Cortex of kidney (tissue), 1 donor: Measurements from ENCODE around the gene KLRF2.
"Not testable (repeated sequence)": the region's sequence is repeated elsewhere in the genome, so short reads cannot be mapped to it uniquely, and the experiment has no call there.

Experiments
- DNase-seq: peaks from one replicate; lab custom pipeline; 2025; lab: John Stamatoyannopoulos, UW

The KLRF2 gene

GRCh38 chr12:9881246-9881645 is at the start of gene KLRF2:
Gene KLRF2 (plus strand): TSS chr12:9881489. CDS start chr12:9881596, 107 bp downstream.
- no peak for DNase-seq

GRCh38 chr12:9831720-9832119 is 49.6 kb upstream of the KLRF2 start:
- no peak for DNase-seq

- DNase-seq = no peak
These were observed 37.9 kb upstream of the KLRF2 start for GRCh38 chr12:9843407-9843806.

GRCh38 chr12:9848899-9849298 is 32.4 kb upstream of the KLRF2 start:
- DNase-seq = no peak

GRCh38 chr12:9851050-9851449 is 30.2 kb upstream of the KLRF2 start:
- DNase-seq = no peak

- DNase-seq = no peak
These were observed 29.4 kb upstream of the KLRF2 start for GRCh38 chr12:9851927-9852326.

- no peak for DNase-seq
These were observed 25.1 kb upstream of the KLRF2 start for GRCh38 chr12:9856151-9856550.

GRCh38 chr12:9856894-9857293 is 24.4 kb upstream of the KLRF2 start:
- DNase-seq = no peak

- DNase-seq = no peak
These were observed 23.2 kb upstream of the KLRF2 start for GRCh38 chr12:9858135-9858534.

- DNase-seq = no peak
These were observed 16.2 kb upstream of the KLRF2 start for GRCh38 chr12:9864913-9865675.

GRCh38 chr12:9866860-9867269 is 14.4 kb upstream of the KLRF2 start:
- no peak for DNase-seq

- DNase-seq = no peak
These were observed 13.8 kb upstream of the KLRF2 start for GRCh38 chr12:9867531-9867930.

GRCh38 chr12:9868311-9868801 is 12.9 kb upstream of the KLRF2 start:
- no peak for DNase-seq

GRCh38 chr12:9868951-9869306 is 12.4 kb upstream of the KLRF2 start:
- no peak for DNase-seq

GRCh38 chr12:9869307-9870161 is 11.8 kb upstream of the KLRF2 start, which contains the start of gene CLEC2B:
Gene CLEC2B (minus strand): TSS chr12:9869354.
- no peak for DNase-seq

GRCh38 chr12:9870286-9870866 is 10.9 kb upstream of the KLRF2 start:
- DNase-seq = no peak

- DNase-seq = no peak
These were observed 9.1 kb upstream of the KLRF2 start for GRCh38 chr12:9872162-9872561.

- no peak for DNase-seq
These were observed 8.5 kb upstream of the KLRF2 start for GRCh38 chr12:9872742-9873141.

GRCh38 chr12:9876120-9876519 is 5.2 kb upstream of the KLRF2 start:
- not testable (repeated sequence) for DNase-seq

- DNase-seq = no peak
These were observed 684 bp upstream of the KLRF2 start for GRCh38 chr12:9880532-9881078.

GRCh38 chr12:9881988-9882387 is 699 bp downstream of the KLRF2 start:
- no peak for DNase-seq

- DNase-seq = no peak
These were observed 1.9 kb downstream of the KLRF2 start for GRCh38 chr12:9883175-9883574.
